ENCODE results near the gene SH3YL1. TPM values are rescaled to one million over a fixed set of nuclear protein-coding genes. Genes with fewer than 3 reads are reported as not detected.

Gene SH3YL1
- polyA plus RNA-seq, 2 of the 4 experiments (the other 2 are of a cell fraction): 12.8 to 23.9 TPM

- no peak for TF ChIP-seq CTCF (IDR thresholded peaks at IDR 0.05)
Observed at GRCh38 chr2:256094-256493, 7.7 kb downstream of the SH3YL1 start (continued).

GRCh38 chr2:255195-255594 is 8.6 kb downstream of the SH3YL1 start:
- 83% methylated on average over 2 of the region's 2 CpGs for WGBS (ENCODE audit: missing lambda C conversion rate)
- no peak for FAIRE-seq
- H3K27ac ChIP-seq: no peak overlapping the region
- ATAC-seq: no peak
- no peak overlapping the region for H3K4me3 ChIP-seq
- CTCF ChIA-PET: interaction anchor here (0.7 to 1.2 kb wide), 2 partner anchors 8 to 33 kb away, joined by 3 read pairs; partner anchors contain the start of gene ALKAL2
- TF ChIP-seq MYC (IDR thresholded peaks at IDR 0.05; ENCODE audit: borderline replicate concordance, low read length) (no peak), NFE2L2 (conservative IDR thresholded peaks at IDR 0.05; ENCODE audit: low read length) (peak; percentile 41)
- peaks cover 51% of the 10 kb centered on the region for H3K9me3 ChIP-seq
- no peak overlapping the region for H3K4me2 ChIP-seq
- POLR2A ChIA-PET: no interaction called here
- H3K4me1 ChIP-seq: no peaks in the 10 kb centered on the region
- no peak for DNase-seq (ENCODE audit: low read depth in 1 of 2, low spot score in 1 of 2)

- no peaks in the 10 kb centered on the region for H3K4me1 ChIP-seq
- WGBS (ENCODE audit: missing lambda C conversion rate): 62% methylated on average over 7 of the region's 7 CpGs
- no peak for ATAC-seq
- ChIA-PET CTCF (interaction anchor here (1.2 kb wide), 1 partner anchor 34 kb away, joined by 3 read pairs; the partner anchor contains the start of gene ALKAL2), POLR2A (no interaction called here)
- no peak for TF ChIP-seq EP300 (IDR thresholded peaks at IDR 0.05)
- TF ChIP-seq ZNF302 (CRISPR knock-in tag; IDR thresholded peaks at IDR 0.05): no peak
- TF ChIP-seq ATOH8 (CRISPR knock-in tag; IDR thresholded peaks at IDR 0.05; ENCODE audit: low read depth): no peak
- TF ChIP-seq RNF2 (IDR thresholded peaks at IDR 0.05; ENCODE audit: borderline replicate concordance, low read depth): no peak
- TF ChIP-seq FOSL2 (IDR thresholded peaks at IDR 0.05): no peak
- TF ChIP-seq FOSL2 (CRISPR knock-in tag; IDR thresholded peaks at IDR 0.05): no peak
- TF ChIP-seq ZFP36 (IDR thresholded peaks at IDR 0.05; ENCODE audit: borderline replicate concordance, partially characterized antibody): no peak
- TF ChIP-seq FOXS1 (CRISPR knock-in tag; IDR thresholded peaks at IDR 0.05): no peak
- TF ChIP-seq JUNB (IDR thresholded peaks at IDR 0.05): no peak
- TF ChIP-seq RCOR1 (IDR thresholded peaks at IDR 0.05; ENCODE audit: low read depth, low read length): no peak
- TF ChIP-seq SMC3 (IDR thresholded peaks at IDR 0.05): no peak
- no peak for TF ChIP-seq EHF (CRISPR knock-in tag; IDR thresholded peaks at IDR 0.05)
- no peak for TF ChIP-seq MAX (IDR thresholded peaks at IDR 0.05)
- no peak for TF ChIP-seq HMGXB4 (CRISPR knock-in tag; IDR thresholded peaks at IDR 0.05; ENCODE audit: borderline replicate concordance)
- TF ChIP-seq TP53 (CRISPR knock-in tag; IDR thresholded peaks at IDR 0.05): no peak
- TF ChIP-seq HOXB13 (CRISPR knock-in tag; IDR thresholded peaks at IDR 0.05; ENCODE audit: low read depth): no peak
- no peak for TF ChIP-seq GATA3 (IDR thresholded peaks at IDR 0.05; ENCODE audit: borderline replicate concordance)
- FAIRE-seq: no peak
- H3K4me2 ChIP-seq: no peak overlapping the region
- H3K9me3 ChIP-seq: peaks cover 41% of the 10 kb centered on the region
- no peak overlapping the region for H3K4me3 ChIP-seq
- no peak overlapping the region for H3K27ac ChIP-seq
- DNase-seq (ENCODE audit: low read depth in 1 of 2, low spot score in 1 of 2): no peak
Observed at GRCh38 chr2:254241-254640, 9.6 kb downstream of the SH3YL1 start.
